Activated CD4-positive, alpha-beta T cell treated with anti-CD3 and anti-CD28 coated beads for 4 hours (primary cell): ENCODE measurements around the gene ZNF174.

ENCODE experiments used
- DNase-seq, 2 donors: peaks; one replicate each; pipeline ENCODE4 v3.0.0-alpha.2; 2020

ZNF174 gene

DNA sequence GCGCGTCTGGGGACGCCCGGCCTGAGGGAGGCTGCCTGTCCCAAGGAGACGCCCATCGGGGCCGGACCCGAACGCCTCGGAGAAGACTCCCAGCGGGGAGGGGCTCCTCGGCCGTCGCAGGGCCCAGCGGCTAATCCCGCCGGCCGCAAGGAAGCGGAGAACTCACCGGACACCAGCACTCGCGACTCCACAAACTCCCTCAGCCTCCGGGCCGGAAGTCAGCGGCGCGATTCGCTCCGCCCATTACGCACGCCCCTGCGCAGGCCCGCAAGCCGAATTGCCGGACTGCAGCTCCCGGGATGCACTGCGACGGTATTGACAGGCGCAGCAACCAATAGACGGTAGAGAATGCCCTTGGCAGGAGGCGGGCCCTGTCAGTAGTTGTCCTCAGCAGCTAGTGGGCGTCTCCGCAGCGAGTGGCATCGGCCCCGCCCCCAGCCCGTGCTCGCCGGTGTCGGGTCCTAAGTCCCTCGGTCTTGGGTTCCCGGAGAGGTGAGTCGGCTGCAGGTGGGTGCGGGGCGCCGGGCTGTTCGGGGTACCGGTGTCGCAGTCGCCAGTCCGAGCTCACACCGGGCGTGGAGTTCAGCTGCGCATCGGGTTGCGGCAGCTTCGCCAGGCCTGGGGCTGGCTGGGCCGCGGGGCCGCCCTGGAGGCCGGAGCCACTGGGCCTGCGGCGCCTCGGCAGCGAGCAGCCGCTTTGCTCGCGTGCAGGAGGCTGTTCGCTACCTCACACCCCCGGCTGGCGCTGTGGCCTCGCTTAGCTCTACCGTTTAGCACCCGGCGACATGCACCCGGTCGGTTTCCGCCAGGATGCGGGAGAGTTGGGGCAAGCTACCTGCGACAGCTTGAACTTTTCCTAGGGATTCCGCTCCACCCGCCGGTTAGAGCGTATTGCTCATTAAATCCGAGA lies at the start of gene ZNF174, which contains the start of gene ZSCAN32:
Gene ZNF174 (plus strand): TSS at position 437 of the 910 bp plus-strand sequence. CDS start 790 bp downstream, outside the sequence.
Gene ZSCAN32 (minus strand): TSS at position 226 of the 910 bp plus-strand sequence. CDS start 3,447 bp downstream, outside the sequence.
- DNase-seq: peak; percentile 98

DNA sequence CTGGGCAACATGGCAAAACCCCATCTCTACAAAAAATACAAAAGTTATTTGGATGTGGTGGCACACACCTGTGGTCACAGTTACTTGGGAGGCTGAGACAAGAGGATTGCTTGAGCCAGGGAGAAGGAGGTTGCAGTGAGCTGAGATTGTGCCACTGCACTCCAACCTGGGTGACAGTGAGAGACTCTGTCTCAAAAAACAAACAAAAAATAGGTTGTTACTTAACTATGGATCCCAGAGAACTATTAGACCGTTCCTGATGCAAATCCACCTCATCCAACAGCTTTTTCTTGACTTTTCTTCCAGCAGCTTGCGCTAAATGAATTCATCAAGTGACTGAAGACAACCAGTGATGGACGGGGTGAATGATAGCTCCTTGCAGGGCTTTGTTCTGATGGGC lies 45.4 kb upstream of the ZNF174 start, which contains the start of gene OR2C1:
Gene OR2C1 (plus strand): TSS at position 301 of the 400 bp plus-strand sequence. CDS start 52 bp downstream, at position 353.
- DNase-seq: no peak

DNA sequence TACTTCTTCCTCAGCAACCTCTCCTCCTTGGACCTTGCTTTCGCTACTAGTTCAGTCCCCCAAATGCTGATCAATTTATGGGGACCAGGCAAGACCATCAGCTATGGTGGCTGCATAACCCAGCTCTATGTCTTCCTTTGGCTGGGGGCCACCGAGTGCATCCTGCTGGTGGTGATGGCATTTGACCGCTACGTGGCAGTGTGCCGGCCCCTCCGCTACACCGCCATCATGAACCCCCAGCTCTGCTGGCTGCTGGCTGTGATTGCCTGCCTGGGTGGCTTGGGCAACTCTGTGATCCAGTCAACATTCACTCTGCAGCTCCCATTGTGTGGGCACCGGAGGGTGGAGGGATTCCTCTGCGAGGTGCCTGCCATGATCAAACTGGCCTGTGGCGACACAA lies 44.9 kb upstream of the ZNF174 start:
- DNase-seq: no peak

DNA sequence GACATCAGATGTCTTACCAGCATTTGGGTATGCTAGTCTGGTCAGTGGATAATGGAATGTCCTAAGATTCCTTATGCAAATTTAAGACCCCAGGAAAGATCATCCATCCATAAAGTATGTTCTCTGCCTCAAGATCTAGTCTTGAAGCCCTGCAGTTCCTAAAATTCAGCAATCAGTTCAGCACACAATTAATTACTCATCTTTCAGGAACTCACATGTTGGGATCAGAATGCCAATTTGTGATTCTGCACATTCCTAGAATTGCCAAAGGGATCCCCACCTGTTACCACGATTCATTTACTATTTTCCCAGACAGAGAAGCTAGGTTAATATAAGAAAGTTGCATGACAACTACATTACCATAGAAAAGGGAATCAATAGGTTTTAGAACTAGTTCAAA lies 42.1 kb upstream of the ZNF174 start:
- no peak for DNase-seq

DNA sequence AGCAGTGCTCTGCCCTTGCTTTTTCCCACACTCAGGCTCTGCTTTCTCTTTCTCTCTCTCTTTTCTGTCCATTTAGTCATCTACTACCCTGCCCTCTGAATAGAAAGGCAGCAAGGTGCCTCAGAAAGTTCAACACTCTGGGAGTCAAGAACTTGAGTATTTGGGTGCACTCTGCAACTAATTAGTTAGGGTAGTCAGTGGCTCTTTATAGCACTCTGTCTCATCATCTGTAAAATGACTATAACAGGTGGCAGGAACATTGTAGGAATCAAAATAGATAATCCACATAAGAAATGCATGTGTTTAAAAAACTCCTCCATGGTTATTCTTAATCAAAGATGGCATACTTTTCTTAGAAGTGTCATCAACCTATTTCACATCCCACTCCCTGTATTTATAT lies 38.1 kb upstream of the ZNF174 start:
- no peak for DNase-seq

DNA sequence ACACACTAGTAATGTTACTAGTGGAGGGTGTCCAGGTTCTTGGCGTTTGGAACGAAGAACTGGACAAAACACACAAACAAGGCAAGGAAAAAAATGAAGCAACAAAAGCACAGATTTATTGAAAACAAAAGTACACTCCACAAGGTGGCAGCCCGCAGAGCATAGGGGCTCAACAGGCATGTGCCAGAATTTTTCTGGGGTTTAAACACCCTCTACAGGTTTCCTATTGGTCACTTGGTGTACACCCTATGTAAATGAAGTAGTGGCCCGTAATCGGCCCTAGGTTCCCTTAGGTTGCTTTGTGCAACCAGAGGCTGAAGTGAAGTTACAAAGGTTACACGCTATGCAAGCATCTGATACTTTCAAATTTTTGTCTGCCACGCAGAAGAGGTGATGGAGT lies 37.2 kb upstream of the ZNF174 start:
- DNase-seq: no peak

DNA sequence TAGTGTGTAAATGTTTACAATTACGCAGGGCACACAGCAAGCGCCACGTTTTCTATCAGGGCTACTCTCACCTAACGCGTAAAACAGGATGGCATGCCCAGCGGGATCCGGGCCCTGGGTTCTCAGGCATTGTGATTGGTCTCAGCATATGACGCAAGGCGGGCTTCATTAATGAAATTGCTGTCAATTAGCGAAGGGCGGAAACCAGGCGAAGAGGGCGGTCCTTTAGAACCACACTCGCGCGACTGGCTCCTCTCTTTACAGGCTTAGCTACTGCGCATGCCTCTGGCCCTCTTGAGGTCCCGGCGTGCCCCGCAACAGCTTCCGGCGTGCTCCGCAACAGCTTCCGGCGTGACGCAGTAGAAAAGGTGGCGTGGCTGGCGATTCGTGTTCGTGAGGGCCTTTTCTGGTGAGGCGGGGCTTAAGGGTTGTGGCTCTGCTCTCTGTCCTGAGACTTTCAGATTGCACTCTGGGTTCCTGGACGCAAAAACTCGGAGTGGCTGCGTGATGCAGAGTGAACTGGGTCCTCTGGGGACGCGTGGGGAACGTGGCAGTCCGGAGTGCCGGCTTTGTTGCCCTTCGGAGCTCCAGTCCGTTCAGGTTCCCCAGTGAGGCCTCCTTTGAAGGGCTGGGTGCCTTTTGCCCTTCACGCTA lies 36.1 kb upstream of the ZNF174 start:
- peak; percentile 80 to 88 for DNase-seq

DNA sequence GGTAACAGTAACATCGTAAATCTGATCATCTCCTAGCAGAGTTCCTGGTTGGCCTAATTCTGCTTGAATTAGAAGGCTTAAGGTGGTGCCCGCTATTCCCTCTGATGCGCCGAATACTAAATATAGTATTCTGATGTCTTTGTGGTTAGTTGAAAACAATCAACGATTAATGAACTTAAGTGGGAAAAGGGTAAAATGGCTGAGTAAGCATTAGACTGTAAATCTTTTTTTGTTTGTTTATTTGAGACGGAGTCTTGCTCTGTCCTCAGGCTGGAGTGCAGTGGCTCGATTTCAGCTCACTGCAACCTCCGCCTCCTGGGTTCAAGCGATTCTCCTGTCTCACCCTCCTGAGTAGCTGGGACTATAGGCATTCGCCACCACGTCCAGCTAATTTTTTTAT lies 31.9 kb upstream of the ZNF174 start:
- no peak for DNase-seq

DNA sequence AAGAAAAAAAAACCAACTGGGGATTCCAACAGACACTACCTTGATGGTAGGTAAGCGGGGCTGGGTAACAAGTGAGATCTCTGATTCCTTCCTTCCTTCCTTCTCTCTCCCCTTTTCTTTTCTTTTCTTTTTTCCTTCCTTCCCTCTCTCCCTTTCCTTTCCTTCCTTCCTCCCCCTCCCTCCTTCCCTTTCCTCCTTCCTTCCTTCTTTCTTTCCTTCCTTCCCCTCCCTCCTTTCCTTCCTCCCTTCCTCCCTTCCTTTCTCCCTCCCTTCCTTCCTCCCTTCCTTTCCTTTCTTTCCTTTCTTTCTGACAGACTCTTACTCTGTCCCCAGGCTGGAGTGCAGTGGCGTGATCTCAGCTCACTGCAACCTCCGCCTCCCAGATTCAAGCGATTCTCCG lies 25.3 kb upstream of the ZNF174 start:
- no peak for DNase-seq

DNA sequence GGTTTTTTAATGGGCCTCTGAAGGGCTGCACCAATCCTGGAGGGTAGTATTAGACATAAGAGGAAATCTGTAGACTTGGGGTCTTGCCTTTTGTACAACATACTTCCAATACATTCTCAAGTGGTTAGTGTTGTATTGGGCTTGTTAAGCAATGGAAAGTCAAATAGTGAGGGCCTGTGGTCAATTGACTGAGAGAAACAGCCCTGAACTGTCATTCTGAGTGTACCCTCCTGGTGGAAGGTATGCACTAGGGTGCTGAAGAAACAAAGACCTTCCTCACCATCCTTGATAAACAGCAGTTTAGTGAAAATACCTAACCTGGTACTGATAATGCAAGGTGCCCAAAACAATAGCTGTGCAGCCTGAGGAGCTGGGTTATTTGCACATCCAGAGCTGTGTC lies 23.1 kb upstream of the ZNF174 start:
- no peak for DNase-seq

DNA sequence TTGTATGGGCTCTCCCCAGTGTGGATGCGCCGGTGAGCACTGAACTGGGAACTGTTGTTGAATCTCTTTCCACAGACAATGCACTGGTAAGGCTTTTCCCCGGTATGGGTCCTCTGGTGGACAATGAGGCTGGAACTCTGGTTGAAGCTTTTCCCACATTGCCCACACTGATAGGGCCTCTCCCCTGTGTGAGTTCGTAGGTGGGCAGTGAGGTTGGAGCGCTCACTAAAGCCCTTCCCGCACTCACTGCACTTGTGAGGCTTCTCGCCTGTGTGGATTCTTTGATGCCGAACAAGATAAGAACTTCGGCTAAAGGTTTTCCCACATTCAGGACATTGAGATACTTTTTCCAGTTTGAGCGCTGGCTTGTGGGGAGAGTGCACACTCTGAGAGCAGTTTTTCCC lies 18.0 kb upstream of the ZNF174 start:
- DNase-seq: no peak

DNA sequence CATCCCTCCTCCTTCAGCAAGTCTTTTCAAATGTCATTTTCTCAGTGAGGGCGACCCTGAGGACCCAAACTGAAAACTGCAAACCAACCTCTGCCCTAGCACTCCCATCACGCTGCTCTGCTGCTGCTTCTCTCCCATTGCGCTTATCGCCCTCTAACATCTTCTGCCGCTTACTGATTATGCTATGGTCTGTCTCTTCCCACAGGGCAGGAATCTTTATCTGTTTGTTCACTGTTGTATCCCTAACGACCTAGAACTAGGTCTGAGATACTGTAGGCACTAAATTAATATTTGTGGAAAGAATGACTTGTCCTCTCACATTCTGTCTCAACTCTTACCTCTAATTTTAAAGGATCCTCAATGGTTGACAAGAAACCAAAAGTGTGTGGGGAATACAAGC lies 12.7 kb upstream of the ZNF174 start:
- no peak for DNase-seq

DNA sequence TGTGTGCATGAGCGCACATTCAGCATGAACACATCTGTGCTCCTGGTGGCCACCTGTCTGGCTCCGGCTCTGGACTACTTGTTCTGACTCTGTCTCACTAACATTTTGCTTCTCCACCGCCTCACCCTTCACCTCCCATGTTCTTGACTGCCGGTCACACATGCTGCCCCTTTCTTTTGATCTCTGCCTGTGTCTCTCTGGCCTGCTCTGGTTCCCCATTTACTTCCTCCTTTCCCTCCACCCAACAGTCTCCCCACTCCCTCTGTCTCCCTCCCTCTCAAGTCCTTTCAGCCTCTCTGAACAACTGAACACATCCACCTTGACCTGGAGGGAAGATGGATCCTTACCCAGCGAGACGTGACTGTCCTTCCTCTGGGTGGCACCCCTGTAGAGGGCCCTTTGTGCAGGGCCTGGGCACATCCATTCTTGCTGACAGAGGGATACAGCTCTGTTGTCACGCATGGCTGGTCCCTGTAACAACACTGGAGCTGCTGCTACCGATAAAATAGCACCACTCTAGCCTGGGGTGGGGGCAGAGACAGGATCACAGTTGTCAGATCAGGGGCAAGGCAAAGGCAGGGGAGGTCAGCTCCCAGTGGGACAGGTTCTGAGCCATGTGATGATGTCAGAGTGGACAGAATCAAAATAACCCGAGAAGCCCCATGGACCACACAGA lies 11.2 kb upstream of the ZNF174 start:
- DNase-seq: no peak

DNA sequence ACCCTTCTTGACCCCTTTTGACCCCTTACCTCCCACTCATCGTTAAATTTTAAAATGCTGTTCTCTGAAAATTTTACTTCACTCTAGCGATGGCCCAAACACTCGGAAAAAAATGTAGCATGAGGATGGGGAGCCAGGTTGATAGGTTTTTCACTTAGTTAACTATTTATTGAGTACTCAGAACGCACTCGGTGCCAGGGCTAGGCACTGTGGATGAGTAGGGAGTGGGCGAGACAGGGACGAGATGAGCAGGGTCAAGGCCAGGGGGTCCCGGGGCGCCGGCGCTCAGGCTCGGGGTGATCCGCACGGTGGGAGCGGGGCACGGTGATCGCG lies 603 bp upstream of the ZNF174 start:
- DNase-seq: no peak

DNA sequence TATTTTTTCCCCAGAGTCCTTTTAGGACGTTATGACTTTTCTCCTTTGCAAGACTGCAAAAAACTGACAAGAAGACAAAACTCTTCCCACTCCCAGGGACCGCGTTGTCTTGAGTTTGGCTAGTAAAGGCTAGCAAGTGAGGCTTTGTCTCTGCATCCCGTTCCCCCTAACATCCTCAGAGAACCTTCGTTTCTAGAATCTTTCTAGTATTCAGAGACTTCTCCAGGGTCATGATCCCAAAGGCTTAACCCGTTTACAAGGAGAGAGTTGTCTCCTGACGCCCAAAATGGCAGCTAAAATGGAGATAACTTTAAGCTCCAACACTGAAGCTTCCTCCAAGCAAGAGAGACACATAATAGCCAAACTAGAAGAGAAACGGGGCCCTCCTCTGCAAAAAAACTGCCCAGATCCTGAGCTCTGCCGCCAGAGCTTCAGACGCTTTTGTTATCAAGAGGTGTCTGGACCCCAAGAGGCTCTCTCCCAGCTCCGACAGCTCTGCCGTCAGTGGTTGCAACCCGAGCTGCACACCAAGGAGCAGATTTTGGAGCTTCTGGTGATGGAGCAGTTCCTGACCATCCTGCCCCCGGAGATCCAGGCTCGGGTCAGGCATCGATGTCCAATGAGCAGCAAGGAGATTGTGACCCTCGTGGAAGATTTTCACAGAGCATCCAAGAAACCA lies 843 bp downstream of the ZNF174 start:
- DNase-seq: no peak

DNA sequence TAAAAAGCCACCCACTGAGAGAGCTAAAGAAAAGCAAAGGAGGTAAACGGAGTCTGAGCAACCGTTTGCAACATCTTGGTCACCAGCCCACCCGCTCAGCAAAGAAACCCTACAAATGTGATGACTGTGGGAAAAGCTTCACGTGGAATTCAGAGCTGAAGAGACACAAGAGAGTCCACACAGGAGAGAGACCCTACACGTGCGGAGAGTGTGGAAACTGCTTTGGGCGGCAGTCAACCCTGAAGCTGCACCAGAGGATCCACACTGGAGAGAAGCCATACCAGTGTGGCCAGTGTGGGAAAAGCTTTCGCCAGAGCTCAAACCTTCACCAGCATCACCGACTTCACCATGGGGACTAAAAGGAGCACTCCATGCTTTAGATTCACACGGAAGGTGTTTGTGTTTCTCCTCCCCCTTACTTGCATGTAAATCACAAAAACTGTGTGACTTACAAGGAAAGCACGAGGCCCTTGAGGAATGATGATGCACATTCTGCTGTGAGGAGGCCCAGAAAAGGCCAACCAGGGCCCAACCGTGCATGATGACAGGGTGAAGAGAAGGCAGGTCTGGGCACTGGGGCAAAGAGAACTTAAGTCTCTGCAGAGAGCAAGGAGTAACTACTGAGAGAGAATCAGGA lies 7.7 kb downstream of the ZNF174 start:
- DNase-seq: no peak

DNA sequence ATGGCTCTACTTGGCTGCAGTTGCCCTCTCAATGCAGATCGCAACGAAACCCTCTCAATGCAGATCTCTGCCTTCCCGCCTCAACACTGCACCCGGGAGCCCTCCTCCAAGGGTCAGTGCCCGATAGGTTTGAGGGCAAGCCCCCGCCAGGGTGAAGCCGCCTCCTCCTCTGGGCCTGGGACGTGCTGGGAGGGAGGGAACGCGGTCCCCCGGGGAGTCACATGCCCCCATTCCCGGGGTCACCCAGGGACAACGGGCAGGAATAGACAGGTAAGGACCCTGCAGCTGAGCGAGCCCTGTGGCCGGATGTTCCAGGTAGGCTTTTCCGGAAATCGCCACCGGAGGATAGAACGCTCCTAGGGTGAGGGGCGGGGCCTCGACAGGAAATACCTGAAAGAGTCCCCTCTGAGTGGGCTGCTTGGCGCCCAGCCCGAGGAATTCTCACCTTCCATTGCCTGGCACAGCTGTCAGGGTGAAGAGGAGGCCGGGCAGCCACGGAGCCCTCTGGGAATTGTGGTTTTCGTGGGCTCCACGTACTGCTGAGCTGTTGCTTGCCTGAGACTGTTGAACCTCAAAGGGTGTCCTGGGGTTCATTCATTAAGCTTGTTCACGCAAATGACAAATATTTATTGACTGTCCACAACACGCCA lies 12.8 kb downstream of the ZNF174 start:
- no peak for DNase-seq

DNA sequence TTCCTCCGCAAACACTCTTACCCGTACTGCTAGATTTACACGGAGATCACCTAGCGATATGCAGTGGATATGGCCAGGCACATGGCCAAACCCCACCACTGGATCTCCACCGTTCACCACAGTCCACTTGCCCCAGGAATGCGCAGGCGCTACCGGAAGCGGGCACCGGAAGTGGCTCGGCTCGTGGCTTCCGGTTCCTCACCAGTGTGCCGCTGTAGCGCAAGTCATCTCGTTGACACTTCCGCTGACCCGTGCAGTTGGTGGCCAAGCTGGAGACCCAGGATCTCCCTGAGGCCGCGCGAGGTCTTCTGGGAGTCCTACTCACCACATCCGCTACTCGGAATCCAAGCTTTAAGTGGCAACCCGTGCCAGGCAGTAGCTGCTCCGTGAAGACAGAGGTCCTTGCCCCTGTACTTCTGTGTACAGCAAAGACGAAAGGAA lies 30.8 kb downstream of the ZNF174 start:
- DNase-seq: peak; percentile 18 to 19

DNA sequence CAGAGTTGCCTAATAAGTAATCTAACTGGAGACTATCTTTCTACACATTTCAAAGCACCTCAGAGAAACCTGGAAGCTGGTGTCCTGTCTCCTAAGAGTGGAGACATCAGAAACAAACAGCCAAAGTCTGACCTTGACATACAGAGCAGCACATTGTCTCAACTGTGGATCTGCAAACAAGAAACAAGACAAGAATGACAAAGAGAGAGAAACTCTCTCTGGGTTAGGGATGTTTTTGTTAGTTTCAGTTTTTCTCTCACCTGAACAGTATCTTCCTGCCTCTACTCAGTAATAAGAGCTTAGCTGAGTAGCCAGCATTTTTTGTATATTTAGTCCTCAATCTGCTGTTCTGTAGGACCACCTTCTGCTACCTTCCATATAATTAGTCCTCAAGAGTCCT lies 33.4 kb downstream of the ZNF174 start:
- no peak for DNase-seq

DNA sequence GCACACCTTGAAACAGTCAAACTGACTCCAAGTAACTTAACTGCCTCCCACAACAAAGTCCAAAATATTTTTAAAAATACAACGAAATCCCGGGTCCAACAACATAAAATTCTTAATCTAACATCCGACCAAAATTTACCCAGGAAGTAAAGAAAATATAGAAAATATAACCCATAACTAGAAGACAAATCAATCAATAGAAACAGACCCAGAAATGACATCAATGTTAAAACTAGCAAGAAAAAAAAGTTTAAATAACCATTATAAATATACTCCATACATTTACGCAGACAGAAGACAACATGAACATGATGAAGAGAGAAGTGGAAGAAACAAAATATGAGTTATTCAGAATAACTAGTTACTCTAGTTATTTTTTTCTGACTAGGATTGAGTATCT lies 38.6 kb downstream of the ZNF174 start:
- no peak for DNase-seq

DNA sequence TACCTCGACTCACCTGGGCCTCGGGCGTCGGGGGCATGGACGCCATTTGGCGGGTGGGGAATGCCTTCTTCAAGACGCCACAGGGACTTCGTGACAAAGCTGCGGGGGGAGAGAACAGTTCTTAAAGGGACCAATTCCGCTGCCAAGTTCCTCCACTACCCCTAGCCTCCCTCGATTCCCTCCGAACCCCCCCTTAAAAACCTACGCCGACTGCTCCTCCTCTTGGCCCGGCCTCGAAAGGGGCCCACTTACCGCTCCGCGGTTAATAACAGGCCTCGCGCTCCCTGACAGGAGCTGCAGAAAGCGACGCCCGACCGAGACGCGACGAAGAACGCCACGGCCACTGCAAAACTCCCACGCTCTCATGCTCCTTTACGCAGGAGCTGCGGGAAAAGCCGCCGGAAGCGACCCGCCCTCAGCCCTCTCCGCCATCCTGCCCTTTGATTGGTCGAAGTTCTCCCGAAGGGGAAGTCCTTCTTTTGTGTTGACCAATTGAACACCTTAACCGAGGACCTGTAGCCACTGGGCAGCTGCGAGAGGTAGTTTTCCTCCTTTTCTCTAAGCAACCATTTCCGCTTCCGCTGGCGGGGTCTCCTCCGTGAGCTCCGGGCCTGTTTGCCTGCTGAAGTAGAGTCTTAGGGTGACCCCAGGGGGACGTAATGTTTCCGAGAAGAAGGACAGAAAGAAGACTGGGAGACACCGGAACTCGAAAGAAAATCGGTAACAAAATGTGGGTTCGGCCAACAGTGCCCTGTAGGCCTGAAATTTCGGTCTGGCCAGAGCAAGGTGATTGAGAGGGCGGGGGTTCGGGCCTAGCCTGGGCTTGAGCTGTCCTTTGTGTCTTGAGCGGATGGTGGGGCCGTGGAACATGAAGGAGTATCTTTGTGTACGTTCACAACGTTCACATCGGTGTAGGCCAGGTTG lies 42.4 kb downstream of the ZNF174 start, which contains the start of the genes NAA60 and ZNF597:
Gene NAA60 (plus strand): TSS at position 573 of the 924 bp plus-strand sequence. CDS start 32,548 bp downstream, outside the sequence.
Gene ZNF597 (minus strand): TSS at position 397 of the 924 bp plus-strand sequence. CDS start 351 bp downstream, at position 46.
- peak; percentile 71 to 77 for DNase-seq
